GM18502 (cell line): ENCODE data around the gene TYR.
"Not testable (repeated sequence)": the region's sequence is repeated elsewhere in the genome, so short reads cannot be mapped to it uniquely, and the experiment has no call there.

Experiments used
- ATAC-seq: cut with Tn5 transposase; IDR thresholded peaks from one replicate; pipeline ENCODE4 v1.9.1; 2021; ENCODE audit warnings: mild to moderate bottlenecking; ENCODE audit not compliant: unreplicated experiment, poor library complexity

Gene TYR

GRCh38 chr11:89340450-89340849 is 162.8 kb downstream of the TYR start:
- ATAC-seq: not testable (repeated sequence)

GRCh38 chr11:89342880-89343572 is 165.4 kb downstream of the TYR start:
- not testable (repeated sequence) for ATAC-seq
